Subcutaneous adipose tissue (tissue), 4 donors: ENCODE data around the gene CEP295NL. TPM values are rescaled to one million over a fixed set of nuclear protein-coding genes. Genes with fewer than 3 reads are reported as not detected.

Source experiments
- total RNA-seq, 4 donors: library from RNA; depleted of rRNA; stranded (reverse); fragments of >200 nt; gene quantifications; one replicate each; pipeline ENCODE4 v1.1.0, GENCODE V29; 2016
- TF ChIP-seq, protein P1 (sequence below): fragments of 450-650 bp; IDR thresholded peaks from one replicate; pipeline ENCODE4 v1.5.1; 2016; ENCODE audit warnings: low read depth, mild to moderate bottlenecking, control low read depth, antibody characterized with exemption, moderate library complexity

Gene CEP295NL
- total RNA-seq, 4 donors from 2014 or later = 5.4 to 7.3 (median 6.4) TPM

DNA sequence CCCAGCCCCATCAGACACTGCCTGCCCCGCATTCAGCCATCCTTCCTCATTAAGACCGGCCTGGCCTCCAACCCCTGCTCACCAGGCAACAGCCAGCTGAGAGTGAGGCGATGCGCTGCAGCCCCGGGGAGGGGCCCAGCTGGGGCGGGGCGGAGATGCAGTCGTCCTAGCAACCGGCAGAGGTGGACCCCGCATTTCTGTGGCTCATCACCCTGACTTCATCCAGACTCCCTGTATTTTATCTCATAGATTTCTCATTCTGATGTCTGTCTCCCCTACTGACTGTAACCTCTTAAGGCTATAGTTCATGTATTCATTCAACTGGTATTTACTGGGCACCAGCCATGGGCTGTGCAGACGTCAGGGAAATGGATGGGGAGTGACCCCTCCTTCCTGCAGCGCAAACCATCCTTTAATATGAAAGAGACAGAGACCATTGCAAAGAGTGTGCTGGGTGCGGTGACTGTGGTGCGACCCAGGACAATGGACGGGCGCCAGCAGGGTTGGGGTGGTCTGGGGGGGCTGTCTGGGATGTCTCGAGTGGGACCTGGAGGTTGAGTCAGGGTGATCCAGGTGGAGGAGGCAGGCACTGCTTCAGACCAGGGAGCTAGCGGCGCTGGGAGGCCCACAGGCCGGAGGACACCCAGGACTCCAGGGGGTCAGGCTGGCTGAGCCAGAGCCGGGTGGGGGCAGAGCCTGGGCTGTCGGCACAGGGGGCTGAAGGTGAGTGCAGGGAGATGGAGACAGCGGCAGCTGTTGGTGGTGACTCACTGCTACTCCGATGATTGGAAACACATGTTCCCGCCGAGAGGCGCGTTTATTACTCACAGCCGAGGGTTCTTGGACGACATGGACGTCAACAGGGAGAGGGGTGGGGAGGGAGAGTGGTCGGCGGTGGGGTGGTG lies 32.7 kb upstream of the CEP295NL start:
- TF ChIP-seq, protein P1, sequence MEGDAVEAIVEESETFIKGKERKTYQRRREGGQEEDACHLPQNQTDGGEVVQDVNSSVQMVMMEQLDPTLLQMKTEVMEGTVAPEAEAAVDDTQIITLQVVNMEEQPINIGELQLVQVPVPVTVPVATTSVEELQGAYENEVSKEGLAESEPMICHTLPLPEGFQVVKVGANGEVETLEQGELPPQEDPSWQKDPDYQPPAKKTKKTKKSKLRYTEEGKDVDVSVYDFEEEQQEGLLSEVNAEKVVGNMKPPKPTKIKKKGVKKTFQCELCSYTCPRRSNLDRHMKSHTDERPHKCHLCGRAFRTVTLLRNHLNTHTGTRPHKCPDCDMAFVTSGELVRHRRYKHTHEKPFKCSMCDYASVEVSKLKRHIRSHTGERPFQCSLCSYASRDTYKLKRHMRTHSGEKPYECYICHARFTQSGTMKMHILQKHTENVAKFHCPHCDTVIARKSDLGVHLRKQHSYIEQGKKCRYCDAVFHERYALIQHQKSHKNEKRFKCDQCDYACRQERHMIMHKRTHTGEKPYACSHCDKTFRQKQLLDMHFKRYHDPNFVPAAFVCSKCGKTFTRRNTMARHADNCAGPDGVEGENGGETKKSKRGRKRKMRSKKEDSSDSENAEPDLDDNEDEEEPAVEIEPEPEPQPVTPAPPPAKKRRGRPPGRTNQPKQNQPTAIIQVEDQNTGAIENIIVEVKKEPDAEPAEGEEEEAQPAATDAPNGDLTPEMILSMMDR = no peak

DNA sequence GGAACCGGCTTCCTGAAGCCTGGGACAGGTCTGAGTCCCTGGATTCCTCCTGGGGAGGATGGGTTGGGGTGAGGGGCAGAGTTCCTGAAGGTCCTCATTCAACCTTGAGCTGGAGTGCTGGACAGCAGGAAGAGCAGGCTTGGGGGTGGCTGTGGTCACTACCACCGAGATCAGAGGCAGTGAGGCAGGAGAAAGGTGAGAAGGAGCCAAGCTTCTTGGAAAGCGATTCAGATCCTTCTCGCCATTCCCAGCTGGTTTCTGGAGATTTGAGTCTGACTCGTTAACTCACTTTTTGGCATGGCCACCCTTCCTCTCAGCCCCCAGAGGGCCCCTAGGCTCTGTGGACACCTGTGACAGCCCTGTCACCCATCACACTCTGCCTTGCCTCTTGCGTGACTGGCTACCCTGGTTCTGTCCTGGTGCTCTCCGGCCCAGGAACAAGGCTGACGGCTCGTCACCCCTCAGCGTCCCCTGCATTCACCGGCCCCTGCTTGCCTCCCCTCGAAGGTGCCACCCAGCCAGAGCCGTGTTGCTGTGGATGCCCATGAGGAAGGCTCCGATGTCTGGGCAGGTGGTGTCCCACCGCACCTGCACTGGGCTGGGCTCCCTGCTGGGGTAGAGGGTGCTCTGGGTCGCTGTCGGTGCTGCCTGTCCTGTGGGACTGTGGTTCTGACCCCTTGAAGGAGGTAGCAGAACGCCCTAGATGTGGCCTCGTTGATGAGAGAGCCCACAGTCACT lies 31.8 kb upstream of the CEP295NL start:
- TF ChIP-seq, protein P1 = no peak

DNA sequence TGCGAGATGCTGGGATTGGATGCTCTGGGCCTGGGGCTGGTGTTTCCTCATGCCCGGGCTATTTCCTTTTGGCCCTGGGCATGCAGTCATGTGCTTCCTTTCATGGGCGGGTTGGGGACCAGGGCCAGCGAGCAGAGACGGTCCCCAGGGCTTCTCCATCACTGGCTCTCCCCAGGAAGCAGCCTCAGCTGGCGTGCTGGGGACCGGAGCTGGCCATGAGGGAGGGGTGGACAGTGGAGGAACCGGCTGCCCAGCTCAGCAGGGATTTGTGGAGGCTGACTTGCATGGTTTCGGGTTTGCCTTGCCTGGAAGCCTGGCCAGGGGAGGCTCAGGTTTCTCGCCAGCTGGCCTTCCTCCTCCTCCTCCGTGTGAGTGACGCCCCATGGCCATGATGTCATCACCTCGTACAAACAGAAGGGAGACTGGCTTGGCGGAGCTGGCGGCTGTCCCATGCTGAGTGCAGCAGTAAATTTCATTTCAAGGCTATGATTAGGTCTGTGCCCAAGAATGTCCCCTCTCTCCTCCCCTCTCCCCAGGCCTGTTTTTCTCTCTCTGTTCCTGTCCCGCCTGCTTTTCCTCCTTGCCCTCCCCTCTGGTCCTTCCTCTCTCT lies 31.1 kb upstream of the CEP295NL start:
- TF ChIP-seq, protein P1 = no peak

DNA sequence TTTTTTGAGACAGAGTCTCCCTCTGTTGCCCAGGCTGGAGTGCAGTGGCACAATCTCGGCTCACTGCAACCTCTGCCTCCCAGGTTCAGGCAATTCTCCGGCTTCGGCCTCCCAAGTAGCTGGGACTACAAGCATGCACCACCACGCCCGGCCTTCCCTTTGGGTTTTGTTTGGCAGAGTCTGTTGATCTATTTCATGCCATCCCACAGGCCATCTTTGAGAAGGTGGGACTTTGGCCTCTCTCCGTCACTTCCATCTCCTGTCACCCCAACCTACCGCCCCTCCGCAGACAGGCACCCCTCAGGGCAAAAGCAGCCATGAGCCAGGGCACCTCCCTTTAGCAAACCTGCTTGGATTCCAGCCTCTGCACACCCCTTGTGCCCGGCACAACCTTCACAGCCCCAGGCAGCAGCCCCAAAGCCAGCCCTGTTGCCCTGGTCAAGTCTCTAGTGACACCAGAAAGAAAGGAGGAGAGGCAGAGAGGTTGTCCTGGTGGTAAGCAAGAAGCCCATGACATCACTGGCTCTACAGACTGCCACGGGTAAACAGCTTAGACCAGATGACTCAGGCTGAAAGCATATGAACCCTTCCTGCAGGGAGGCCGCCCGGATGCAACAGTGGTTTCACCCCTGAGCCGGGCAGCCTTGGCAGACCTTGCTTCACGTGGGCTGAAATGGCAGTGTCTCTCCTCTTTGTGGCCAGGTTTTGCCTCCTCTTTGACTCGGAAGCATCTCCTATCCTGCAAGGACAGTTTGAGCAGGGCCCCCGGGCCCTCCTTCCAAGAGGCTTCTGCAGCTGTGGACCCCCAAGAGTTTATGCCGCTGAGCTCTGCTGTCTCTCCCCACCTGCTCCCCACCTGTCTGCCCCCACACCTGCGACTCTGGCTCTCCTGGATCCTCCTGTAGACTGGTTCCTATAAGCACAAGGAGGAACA lies 30.3 kb upstream of the CEP295NL start:
- TF ChIP-seq, protein P1 = no peak

DNA sequence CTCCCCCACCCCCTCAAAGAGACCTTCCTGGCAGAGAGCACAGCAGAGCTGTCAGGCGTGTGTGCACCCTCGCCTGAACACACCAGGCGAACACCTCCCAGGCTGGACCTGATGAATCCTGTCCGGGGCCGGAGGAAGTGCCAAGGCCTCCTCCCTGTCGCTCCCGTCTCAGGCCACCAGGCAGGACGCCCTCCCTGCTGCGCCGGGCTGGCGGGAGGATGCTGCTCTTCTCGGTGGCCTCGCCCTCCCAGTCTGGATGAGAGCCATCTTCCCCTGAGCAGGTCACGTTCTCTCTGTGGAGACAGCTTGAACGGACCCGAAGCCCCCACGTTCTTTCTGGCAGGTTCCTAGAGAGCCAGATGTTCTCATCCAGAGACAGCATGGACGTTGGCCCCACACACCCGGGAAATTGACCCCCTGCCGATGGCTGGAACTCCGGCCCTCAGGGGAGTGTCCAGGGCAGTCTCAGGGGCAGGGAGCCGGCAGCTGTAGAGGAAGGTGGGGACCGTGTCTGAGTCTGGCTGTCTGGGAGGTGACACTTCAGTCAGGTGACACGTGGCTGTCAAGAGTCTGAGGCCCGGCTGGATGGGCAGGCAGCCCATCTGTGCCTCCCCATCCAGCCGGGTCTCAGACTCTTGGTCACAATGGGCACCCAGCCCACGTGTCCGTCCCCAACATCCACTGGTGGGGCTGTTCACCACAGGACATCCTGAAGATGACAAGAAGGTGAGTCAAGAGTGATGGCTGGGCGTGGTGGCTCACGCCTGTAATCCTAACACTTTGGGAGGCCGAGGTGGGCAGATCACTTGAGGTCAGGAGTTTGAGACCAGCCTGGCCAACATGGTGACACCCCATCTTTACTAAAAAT lies 27.1 kb upstream of the CEP295NL start:
- TF ChIP-seq, protein P1 = no peak
